HL-60/S4 treated with phorbol 12-myristate 13-acetate at 8.2 ng/mL for 4 days and 3 days (cell line): Measurements from ENCODE around the gene TMCO6.
"Not testable (repeated sequence)": the region's sequence is repeated elsewhere in the genome, so short reads cannot be mapped to it uniquely, and the experiment has no call there.

Experiments used
- in situ Hi-C: fragments of 300-500 bp; cut with MboI; formaldehyde crosslinking; loops from 2 replicates; pipeline ENCODE4 v1.15.0; 2022; ENCODE audit warnings: low sequenced_read_pairs

TMCO6 gene

DNA sequence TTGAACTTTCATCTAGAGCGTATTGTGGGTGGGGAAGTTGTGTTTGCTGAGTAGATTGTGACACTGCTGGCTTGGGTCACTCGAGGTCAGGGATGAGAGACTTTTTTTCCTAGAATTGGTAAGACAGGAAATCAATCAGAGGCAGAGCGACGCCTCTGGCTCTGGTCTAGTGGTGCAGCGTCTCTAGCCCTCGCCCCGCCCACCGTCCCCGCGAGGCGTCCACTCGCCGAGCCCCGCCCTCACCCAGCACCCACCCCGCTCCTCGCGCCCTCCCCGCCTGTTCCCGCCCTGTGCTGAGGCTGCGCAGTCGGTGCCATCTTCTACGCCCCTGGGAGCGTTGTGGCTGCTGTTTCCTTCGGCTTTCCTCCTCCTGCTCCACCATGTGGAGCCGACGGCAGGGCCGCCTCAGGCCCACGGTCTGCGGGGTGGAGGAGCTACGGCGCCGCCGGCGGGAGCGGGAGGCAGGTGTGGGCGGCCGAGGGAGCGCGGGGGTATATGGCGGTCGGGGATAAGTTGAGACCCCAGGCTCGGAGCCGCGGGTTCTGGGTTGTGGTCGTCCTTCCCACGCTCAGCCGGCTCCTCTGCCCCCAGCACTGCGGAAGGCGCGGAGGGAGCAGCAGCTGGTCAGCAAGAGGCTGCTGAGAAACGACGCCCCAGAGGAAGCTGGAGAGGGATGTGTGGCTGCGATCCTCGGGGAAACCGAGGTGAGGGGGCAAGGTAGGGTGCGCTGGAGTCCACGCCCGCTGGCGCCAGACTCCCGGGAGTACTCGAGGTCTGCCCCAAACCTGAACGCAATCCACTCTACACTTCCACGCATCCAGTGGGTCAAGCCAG lies at the start of gene TMCO6:
TSS of gene TMCO6 (plus strand) at position 304 of the 834 bp plus-strand sequence. CDS start at position 381, 77 bp downstream.
- in situ Hi-C loops, result no loop called here

DNA sequence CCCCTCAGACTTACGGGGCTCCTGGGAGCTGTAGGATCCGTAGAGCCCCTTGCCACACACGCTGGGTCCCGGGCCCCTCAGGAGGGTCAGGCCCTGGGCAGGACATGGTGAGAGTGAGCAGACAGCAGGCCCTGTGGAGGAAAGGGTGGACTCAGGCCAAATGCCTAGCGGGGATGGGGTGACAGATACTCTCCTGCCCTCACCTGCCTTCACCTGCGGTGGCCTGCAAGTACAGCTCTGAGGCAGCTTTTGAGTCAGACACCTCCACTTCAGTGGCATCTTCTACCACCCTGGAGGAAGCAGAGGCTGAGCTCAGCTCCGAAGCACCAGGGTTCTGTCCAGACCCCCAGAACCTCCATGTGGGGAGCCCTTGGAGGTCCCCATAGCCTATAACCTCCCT lies 48.4 kb upstream of the TMCO6 start:
- in situ Hi-C loops, result no loop called here

DNA sequence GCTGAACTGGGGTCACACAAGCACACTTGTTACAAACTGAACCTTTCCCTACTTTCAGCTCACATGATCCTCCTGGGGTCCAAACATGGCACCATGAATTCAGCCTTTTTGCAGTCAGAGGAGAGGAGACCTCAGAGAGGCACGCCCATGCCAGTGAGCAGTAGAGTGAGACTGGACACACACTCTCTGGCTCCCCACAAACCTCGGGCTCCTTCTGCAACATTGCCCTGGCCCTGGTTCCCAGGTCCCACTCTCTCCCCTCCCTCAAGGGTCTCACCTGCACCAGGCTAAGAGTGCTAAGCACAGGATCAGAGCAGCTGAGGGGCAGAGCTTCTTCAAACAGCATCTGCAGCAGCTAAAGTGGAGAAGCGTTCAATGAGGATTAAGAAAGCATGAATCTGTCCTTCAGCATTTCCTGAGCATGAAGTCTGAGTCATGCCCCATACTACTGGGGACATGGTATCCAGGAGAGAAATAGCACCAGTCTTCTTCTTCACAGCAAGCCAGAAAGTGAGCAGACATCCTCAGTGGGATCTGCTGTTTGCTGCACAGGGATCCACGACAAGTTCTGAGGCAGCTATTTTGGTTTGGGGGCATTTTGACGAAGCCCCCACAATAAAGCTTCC lies 47.4 kb upstream of the TMCO6 start:
- in situ Hi-C loops, result no loop called here

DNA sequence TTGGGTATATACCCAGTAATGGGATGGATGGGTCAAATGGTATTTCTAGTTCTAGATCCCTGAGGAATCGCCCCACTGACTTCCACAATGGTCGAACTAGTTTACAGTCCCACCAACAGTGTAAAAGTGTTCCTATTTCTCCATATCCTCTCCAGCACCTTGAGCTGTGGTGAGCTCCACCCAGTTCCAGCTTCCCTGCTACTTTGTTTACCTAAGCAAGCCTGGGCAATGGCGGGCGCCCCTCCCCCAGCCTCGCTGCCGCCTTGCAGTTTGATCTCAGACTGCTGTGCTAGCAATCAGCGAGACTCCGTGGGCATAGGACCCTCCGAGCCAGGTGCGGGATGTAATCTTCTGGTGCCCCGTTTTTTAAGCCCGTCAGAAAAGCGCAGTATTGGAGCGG lies 46.2 kb upstream of the TMCO6 start:
- in situ Hi-C loops, result not testable (repeated sequence)

DNA sequence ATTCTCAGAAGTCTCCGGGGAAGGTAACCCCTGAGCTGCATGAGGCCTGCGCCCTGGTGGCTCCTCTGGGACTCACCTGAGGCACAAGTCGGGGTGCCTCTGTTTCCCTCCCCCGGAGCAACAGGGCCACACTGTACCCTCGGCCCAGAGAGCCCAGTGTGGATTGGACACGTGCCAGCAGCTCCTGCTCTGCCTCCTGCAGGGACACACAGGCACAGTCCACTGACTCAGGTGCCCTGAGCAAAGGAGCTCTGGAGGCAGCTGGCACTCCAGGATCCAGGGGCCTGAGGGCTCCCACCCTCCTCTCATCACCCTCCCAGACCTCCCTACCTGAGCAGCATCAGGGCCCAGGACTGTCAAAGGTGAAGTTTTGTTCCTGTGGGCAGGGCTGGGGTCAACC lies 45.1 kb upstream of the TMCO6 start:
- in situ Hi-C loops, result no loop called here

DNA sequence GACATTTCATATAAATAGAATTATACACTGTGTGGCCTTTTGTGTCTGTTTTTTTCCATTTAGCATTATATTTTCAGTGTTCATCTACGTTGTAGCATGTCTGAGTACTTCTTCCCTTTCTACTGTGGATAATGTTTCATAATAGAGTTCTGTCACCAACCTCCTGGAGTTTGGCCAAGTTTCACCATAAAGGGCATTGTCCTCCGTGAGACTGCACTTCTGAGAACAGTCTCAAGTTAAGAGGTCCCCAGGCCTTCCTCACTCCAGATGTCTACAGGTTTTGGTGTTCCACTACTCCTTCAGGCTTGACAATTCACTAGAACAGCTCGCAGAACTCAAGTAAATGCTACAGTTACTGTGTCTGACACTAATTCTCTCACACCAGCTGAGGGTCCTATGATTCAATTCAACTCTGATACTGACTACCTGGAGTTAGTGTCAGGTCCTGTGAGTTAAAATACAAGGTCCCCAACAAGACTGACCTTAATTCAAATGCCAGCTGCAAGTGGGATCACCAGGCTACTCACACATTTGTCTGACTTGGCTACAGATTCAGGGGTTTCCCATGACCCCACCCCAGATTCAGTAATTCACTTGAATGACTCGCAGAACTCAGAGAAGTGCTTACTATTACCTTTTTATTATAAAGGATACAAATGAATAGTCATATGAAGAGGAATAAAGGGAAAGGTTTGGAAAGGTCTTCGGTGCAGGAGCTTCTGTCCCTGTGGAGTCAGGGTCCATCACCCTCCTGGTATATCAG lies 43.5 kb upstream of the TMCO6 start:
- in situ Hi-C loops, result no loop called here

DNA sequence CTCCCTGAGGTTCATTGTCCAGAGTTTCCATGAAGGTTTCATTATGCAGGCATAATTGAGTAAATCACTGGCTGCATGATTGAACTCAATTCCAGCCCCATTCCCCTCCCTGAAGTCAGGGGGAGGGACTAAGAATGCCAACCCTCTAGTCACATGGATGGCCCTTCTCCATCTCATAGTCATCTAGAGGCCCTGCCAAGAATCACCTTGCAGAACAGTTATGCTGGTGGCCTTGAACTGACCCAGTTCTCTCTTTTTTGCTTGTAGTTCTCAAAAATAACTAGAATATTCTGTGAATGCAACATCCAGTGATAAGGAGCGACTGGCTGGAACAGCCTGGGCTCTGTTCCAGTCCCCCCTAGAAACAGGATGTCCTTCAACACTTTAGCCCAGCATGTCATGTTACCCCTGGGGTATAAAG lies 42.9 kb upstream of the TMCO6 start:
- in situ Hi-C loops, result no loop called here

DNA sequence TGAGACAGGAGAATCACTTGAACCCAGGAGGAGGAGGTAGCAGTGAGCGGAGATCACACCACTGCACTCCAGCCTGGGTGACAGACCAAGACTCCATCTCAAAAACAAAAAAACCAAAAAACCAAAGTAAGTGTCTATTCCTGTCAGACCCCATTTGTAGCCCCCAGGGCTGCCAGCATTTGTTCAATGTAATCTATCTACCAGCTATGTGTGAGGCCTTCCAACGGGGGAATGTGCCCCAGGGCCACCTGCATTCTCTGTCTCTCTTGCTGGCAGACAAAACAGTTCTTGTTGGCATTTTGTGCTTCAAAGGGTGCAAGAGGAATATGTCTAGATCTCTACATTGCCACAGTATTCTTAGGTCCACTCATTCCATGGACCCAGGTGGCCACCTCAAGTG lies 40.4 kb upstream of the TMCO6 start:
- in situ Hi-C loops, result no loop called here

DNA sequence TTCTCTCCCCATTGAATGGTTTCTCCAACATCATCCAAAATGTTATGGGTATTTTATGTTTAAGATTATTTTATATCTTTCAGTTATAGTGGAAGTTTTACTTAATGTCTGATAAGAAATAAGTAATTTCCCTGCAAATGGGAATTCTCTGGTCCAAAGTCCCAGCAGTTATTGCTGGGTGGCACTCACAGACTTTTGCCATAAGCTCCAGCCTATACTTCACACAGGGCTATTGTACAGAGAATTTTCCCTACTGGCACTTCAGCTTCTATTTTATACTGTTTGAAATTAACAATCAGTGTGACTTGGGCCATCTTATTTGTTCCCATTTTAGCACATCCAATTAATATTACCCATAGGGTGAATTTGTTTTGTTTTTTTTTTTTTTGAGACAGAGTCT lies 39.2 kb upstream of the TMCO6 start:
- in situ Hi-C loops, result no loop called here

DNA sequence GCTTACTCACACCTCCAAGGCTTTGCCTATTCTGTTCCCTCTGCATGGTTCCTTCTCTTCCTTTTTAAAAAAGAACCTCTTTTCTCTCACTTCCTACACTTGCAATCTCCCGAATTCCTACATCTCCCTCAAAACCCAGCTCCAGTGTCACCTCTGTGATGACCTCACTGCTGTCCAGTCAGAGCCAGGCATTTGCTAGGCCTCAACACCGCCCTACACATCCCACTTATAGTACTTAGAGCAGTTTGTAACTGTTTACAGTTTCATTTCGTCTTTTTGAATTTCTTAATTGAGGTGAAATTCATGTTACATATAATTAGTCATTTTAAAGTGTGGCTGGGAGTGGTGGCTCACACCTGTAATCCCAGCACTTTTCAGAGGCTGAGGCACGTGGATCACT lies 37.1 kb upstream of the TMCO6 start:
- in situ Hi-C loops, result no loop called here

DNA sequence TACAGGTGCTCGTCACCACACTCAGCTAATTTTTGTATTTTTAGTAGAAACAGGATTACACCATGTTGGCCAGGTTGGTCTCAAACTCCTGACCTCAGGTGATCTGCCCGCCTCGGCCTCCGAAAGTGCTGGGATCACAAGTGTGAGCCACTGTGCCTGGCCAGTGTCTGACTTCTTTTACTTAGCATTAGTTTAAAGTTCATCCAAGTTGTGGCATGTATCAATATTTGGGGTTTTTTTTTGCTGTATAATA lies 35.9 kb upstream of the TMCO6 start:
- in situ Hi-C loops, result not testable (repeated sequence)

DNA sequence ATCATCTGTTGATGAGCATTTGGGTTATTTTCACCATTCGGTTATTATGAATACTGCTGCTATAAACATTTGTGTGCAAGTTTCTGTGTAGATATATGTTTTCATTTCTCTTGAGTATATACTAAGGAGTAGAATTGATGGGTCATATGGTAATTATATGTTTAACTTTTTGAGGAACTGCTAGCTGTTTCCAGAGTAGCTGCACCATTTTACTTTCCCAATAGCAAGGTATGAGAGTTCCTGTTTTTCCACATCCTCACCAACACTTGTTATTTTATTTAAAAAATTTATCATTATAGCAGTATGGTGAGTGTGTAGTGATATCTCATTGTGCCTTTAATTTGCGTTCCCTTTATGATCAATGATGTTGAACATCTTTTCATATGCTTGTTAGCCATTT lies 35.5 kb upstream of the TMCO6 start:
- in situ Hi-C loops, result no loop called here

DNA sequence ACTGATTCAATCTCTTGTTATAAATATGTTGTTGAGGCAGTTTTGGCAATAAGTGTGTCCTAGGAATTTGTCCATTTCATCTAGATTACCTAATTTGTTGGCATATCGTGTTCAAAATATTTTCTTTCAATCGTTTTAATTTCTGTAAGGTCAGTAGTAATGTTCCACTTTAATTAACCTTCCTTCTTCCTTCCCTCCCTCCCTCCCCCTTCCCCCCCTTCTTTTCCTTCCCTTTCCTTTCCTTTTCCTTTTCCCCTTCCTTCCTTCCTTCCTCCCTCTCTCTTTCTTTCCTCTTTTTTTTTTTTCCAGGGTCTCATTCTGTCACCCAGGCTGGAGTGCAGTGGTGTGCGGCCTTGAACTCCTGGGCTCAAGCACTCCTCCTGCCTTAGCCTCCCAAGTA lies 33.4 kb upstream of the TMCO6 start:
- in situ Hi-C loops, result no loop called here

DNA sequence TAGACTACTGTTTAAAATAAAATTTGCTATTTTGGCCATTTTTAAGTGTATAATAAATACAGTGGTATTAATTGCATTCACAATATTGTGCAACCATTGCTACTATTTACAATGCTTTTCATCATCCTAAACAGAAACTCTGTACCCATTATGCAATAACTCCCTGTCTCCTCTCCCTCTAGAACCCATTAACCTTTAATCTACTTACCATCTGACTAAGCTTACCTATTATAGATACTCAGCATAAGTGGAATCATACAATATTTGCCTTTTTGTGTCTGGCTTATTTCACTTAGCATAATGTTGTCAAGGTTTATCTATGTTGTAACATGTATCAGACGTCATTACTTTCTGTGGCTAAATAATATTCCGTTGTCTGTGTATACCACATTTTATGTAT lies 32.2 kb upstream of the TMCO6 start:
- in situ Hi-C loops, result no loop called here

DNA sequence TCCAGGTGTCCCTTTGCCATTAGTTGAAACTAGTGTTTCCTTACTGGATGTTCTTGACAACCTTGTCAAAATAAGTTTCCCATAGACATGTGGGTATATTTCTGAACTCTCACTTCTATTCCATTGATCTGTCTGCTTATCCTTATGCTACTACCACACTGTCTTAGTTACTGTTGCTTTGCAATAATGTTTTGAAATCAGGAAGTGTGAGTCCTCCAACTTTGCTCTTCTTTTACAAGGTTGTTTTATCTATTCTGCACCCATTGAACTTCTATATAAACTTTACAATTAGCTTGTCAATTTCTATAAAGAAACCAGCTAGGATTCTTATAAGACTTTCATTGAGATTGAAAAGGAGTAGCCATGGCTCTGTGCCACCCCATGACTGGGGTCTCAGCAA lies 30.5 kb upstream of the TMCO6 start:
- in situ Hi-C loops, result no loop called here

DNA sequence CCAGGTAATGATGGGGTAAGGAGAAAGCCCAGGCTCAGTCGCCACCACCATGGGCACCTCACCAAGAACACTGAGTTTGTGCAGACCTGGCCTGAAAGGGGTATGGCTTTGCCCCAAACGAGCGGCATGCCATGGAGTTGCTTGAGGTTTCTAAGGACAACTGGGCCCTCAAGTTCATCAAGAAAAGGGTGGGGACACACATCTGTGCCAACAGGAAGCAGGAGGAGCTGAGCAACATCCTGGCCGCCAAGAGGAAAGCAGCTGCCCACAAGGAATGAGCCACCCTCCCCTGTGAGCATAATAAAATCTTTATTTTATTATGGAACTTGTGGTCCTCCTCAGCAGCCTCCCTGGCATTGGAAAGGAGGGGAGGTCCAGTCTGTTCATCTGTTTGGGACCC lies 30.1 kb upstream of the TMCO6 start:
- in situ Hi-C loops, result no loop called here

DNA sequence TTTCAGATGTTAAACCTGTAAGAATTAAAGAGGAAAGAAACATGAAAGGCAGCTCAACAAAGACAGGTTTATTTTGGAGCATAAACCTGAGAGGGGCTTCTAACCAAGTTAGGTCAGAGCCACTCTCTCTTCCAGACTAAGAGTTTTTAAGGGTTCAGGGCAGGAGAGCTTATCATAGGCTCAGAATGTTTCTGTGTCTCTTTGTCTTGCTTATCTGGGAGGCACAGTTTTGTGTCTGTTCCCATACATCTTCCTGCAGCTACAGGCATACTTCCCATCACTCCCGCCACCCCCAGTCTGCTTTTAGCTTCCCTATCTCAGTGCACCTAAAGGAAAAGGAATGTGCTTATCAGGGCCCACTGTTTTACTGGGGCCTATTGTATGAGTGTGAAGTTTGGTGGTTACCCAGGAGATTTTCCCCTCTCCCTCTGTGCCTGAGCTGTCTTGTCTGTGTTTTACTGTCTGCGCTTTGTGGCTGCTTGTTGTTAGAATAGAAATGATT lies 28.2 kb upstream of the TMCO6 start:
- in situ Hi-C loops, result no loop called here

DNA sequence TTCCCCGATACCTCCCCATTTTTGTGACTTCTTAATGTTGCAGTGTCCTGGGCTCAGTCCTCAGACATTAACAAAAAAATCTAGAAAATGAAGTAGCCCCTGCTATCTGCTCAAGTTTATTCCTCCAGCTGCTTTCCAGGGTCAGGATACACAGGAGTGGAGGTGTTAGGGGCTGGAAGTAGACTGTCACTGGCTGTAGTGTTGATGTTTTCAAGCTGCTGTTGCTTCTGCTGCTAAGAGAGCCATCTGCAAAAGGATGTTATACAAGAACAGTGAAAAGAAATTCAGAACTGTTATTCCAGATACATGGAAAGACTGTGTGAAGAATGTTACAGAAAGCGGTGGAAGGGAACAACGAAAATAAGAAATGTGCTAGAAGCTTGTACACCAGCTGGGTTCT lies 16.9 kb upstream of the TMCO6 start:
- in situ Hi-C loops, result no loop called here

DNA sequence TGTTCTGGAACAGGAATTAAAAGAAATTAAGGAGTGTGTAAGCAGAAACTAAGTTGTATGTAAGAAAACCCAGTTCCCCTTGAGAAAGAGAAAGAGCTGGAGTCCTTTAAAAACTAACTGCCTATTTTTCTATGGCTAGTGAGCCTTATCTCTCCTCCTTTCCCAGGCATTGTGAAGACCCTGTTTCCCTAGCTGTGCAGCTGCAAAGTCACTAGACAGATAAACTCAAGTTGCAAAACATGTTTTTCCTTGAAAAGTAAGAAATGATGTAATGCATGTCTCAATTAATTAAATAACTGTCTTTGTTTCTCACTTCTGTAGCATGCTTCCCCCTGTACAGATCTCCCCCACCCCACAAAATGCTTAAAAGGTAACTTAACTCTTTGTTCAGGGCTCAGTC lies 16.2 kb upstream of the TMCO6 start:
- in situ Hi-C loops, result not testable (repeated sequence)

DNA sequence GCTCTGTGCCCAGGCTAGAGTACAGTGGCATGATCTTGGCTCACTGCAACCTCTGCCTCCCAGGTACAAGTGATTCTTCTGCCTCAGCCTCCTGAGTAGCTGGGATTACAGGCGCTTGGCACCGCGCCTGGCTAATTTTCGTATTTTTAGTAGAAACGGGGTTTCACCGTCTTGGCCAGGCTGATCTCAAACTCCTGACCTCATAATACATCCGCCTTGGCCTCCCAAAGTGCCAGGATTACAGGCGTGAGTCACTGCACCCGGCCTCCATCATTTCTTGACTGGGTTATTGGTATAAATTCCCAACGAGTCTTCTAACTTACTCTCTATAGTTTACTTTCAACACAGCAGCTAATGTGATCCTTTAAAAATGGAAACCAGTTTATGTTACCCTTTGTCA lies 14.4 kb upstream of the TMCO6 start:
- in situ Hi-C loops, result not testable (repeated sequence)

DNA sequence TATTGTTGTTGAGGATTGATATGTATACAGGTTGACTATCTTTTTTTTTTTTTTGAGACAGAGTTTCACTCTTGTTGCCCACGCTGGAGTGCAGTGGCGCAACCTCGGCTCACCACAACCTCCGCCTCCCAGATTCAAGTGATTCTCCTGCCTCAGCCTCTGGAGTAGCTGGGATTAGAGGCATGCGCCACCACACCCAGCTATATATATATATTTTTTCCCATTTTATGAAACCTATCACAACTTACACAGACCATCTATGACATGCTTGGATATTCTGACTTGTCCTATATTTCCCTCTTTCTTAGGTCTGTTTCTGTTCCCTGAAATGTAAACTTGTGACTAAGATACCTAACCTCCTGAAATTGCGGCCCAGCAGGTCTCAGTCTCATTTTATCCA lies 11.3 kb upstream of the TMCO6 start:
- in situ Hi-C loops, result no loop called here

DNA sequence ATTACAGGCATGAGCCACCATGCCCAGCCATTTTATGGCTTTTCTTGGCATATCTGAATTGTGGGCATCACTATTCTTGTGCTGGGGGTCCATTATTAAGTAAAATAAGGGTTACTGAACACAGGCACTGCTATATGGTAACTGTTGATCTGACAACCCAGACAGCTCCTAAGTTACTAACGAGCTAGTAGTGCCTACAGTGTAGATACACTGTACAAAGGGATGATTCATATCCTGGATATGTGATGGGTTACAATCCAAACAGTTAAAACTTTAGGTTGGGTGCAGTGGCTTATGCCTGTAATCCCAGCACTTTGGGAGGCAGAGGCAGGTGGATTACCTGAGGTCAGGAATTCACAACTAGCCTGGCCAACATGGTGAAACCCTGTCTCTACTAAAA lies 10.5 kb upstream of the TMCO6 start:
- in situ Hi-C loops, result no loop called here
